Peyer's patch (tissue), 4 donors: ENCODE measurements around the gene SLC38A2. TPM values are rescaled to one million over a fixed set of nuclear protein-coding genes. Genes with fewer than 3 reads are reported as not detected.

Experiments used
- DNase-seq, 3 donors: peaks; one replicate each; pipeline ENCODE4 v3.0.0-alpha.2; 2017 to 2019
- H3K27ac ChIP-seq, 4 donors: fragments of 200-600 bp; sonication (generic); one replicate each; pipeline ENCODE4 v1.5.1; 2016 to 2019
- H3K27me3 ChIP-seq, 2 donors: fragments of 200-600 bp; sonication (generic); one replicate each; pipeline ENCODE4 v1.5.1; 2019
- H3K36me3 ChIP-seq, 3 donors: fragments of 200-600 bp; sonication (generic); one replicate each; pipeline ENCODE4 v1.5.1; 2016 to 2019
- H3K4me1 ChIP-seq, 4 donors: fragments of 200-600 bp; sonication (generic); one replicate each; pipeline ENCODE4 v1.5.1; 2016 to 2019
- H3K4me3 ChIP-seq, 4 donors: fragments of 200-600 bp; sonication (generic); 1 replicate in 3 of 4; 2 replicates in 1 of 4; pipeline ENCODE4 v1.5.1; 2016 to 2019; ENCODE audit warnings: mild to moderate bottlenecking in 1 of 4
- H3K9me3 ChIP-seq, 4 donors: fragments of 200-600 bp; sonication (generic); one replicate each; pipeline ENCODE4 v1.5.1; 2016 to 2019; ENCODE audit warnings: mild to moderate bottlenecking in 1 of 4
- POLR2A ChIP-seq, 2 donors: fragments of 450-650 bp; IDR thresholded peaks; one replicate each; pipeline ENCODE4 v1.5.1; 2017; ENCODE audit warnings: antibody characterized with exemption in 2 of 2, mild to moderate bottlenecking in 2 of 2, moderate library complexity in 2 of 2
- total RNA-seq, 4 donors: library from RNA; depleted of rRNA; stranded (reverse); fragments of >200 nt; gene quantifications; one replicate each; pipeline ENCODE4 v1.1.0, GENCODE V29; 2016
- TF ChIP-seq, protein P1 (sequence below), 6 experiments: fragments of 450-650 bp in 4 of 6; fragments of 200-600 bp in 2 of 6; sonication (generic) in 1 of 6; IDR thresholded peaks; one replicate each; pipeline ENCODE4 v1.5.1; 2017 to 2019; ENCODE audit warnings: antibody characterized with exemption in 6 of 6, mild to moderate bottlenecking in 3 of 6, moderate library complexity in 1 of 6

The SLC38A2 gene
- total RNA-seq, 4 donors from 2014 or later = 93.1 to 173 (median 134) TPM

DNA sequence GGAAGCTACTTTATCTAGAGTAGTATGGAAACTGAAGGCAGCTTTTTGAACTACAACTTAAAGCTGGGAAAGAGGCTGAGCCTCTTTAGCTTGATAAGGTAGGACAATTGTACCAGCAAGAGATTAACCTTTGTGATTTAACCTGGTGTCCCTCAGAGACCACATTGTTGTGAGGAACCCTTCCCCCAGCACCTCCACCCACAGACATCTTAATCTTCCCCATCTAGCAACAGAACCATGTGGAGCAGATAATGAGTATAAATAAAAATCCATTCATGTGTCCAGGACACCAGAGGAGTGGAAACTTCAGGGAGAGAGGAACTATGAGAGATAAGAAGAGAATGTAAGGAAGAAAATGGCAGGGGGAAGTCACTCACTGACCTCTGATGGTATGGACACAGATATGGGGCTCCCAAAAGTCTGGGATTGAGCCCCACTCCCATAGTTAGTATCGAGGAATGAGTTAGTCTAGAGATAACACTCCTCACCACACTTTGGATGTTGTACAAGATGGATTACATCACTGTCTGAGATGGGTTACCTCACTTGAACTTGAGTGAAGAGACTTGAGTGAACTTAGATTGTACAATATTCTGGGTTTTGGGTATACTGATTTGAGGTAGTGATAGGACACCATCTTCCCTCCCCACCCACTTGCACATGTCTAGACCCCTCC, 33.9 kb upstream of the SLC38A2 start:
- H3K36me3 ChIP-seq = no peaks in the 10 kb centered on the region
- H3K9me3 ChIP-seq = no peaks in the 10 kb centered on the region
- H3K4me1 ChIP-seq = peaks cover 0 to 19% (median 0%) of the 10 kb centered on the region in 4 donors
- DNase-seq = no peak
- no peaks in the 10 kb centered on the region for H3K27me3 ChIP-seq
- H3K27ac ChIP-seq = no peak overlapping the region
- H3K4me3 ChIP-seq = no peak overlapping the region
- TF ChIP-seq, protein P1, sequence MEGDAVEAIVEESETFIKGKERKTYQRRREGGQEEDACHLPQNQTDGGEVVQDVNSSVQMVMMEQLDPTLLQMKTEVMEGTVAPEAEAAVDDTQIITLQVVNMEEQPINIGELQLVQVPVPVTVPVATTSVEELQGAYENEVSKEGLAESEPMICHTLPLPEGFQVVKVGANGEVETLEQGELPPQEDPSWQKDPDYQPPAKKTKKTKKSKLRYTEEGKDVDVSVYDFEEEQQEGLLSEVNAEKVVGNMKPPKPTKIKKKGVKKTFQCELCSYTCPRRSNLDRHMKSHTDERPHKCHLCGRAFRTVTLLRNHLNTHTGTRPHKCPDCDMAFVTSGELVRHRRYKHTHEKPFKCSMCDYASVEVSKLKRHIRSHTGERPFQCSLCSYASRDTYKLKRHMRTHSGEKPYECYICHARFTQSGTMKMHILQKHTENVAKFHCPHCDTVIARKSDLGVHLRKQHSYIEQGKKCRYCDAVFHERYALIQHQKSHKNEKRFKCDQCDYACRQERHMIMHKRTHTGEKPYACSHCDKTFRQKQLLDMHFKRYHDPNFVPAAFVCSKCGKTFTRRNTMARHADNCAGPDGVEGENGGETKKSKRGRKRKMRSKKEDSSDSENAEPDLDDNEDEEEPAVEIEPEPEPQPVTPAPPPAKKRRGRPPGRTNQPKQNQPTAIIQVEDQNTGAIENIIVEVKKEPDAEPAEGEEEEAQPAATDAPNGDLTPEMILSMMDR (IDR thresholded peaks at IDR 0.05) = no peak

DNA sequence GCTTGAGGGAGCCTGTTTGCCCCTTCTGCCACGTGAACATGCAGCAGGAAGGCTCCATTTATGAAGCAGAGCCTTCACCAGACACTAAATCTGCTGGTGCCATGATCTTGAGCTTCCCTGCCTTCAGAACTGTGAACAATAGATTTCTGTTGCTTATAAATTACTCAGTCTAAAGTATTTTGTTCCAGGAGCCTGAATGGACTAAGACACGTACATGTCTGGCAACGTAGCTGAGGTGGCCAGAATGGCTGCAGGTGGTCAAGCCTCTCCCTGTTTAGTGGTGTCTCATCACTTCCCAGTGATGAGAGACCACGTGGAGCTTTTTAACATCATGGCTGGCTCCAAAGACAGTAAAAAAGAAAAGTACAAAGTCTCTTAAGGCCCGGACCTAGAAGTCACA, 32.2 kb upstream of the SLC38A2 start:
- Histone ChIP-seq H3K4me3 (no peak overlapping the region), H3K9me3 (no peaks in the 10 kb centered on the region), H3K27ac (no peak overlapping the region), H3K27me3 (no peaks in the 10 kb centered on the region), H3K4me1 (peaks cover 0 to 19% (median 0%) of the 10 kb centered on the region in 4 donors), H3K36me3 (no peaks in the 10 kb centered on the region)
- no peak for TF ChIP-seq POLR2A (IDR thresholded peaks at IDR 0.05)
- TF ChIP-seq, protein P1 (IDR thresholded peaks at IDR 0.05) = no peak
- DNase-seq = no peak

DNA sequence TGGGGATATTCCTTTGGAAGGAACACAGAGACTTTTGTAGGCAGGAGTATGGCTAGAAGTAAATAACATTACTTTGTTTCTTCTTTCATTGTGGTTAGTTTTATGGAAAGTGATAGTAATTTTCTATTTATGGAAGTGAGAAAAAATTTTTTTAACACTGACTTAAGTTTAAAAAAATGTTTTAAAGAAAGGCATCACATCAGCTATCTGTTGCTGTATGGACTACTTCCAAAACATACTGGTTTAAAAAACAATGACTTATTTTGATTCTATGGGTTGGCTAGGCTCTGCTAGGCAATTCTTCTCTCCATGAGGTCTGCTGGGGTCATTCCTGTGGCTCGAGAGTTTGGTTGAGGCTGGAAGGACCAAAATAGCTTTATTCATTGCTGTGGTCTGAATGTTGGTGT, 31.7 kb upstream of the SLC38A2 start:
- peaks cover 0 to 19% (median 0%) of the 10 kb centered on the region in 4 donors for H3K4me1 ChIP-seq

DNA sequence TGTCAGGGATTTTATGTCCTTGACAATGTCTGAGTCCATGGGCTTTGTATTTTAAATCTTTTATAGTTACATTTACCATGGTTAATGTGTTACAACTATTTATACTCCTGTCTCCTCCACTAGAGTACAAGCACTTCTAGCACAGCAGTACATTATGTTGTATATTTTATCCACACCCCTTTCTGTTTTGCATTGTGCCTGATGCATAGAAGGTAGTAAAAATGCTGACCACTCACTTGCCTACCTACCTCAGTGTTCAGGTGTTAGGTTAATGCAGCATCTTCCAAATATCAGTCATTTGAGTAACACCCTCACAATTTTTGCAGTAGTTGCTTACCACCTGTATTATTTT, 31.1 kb upstream of the SLC38A2 start:
- H3K4me1 ChIP-seq = peaks cover 0 to 19% (median 0%) of the 10 kb centered on the region in 4 donors
- H3K27ac ChIP-seq = peak overlapping the region in 1 of 4 donors; percentile 36
- H3K36me3 ChIP-seq = no peaks in the 10 kb centered on the region
- DNase-seq = no peak
- no peaks in the 10 kb centered on the region for H3K27me3 ChIP-seq
- TF ChIP-seq POLR2A (IDR thresholded peaks at IDR 0.05) = no peak
- TF ChIP-seq, protein P1 (IDR thresholded peaks at IDR 0.05) = no peak
- no peaks in the 10 kb centered on the region for H3K9me3 ChIP-seq
- no peak overlapping the region for H3K4me3 ChIP-seq

More for the DNA sequence above, 31.7 kb upstream of the SLC38A2 start:
- H3K4me3 ChIP-seq = no peak overlapping the region
- H3K36me3 ChIP-seq = no peaks in the 10 kb centered on the region
- DNase-seq = no peak
- H3K9me3 ChIP-seq = no peaks in the 10 kb centered on the region
- H3K27ac ChIP-seq = no peak overlapping the region
- H3K27me3 ChIP-seq = no peaks in the 10 kb centered on the region
- TF ChIP-seq POLR2A (IDR thresholded peaks at IDR 0.05) = no peak
- TF ChIP-seq, protein P1 (IDR thresholded peaks at IDR 0.05) = no peak

DNA sequence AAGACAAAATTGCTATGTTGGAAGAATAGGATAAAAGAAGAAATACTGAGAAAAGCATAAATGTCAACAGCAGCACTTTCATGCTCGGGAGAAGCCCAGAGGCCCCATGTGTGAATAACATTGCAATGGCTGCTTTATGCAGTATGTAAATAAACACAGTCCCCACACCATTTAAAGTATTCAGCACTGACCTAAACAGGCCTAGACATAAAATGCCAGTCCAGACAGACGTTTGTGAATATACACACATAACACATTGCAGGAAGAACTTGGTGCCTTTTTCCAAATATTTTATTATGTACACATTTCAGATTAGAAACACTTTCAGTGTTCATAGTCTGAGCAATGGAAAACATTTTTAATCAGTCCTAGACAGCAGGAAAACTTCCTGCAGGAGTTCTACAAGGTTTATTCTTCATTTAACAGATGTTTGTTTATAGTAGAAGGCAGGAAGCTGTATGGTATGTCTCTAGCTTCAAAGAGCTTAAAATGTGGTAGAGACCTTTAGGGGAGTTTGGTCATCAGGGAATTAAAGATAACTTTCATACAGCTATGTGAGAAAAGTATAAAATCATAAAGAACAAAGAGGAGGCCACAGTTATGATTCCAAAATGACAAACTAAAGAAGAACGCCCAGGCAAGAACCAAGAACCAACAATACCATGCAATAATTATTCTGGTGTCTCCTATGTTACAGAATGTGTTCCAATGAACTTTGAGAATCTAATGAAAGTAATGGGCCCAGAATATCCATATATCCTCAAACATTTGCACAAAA, 30.6 kb upstream of the SLC38A2 start:
- H3K27me3 ChIP-seq = no peaks in the 10 kb centered on the region
- H3K27ac ChIP-seq = peak overlapping the region in 1 of 4 donors; percentile 36
- H3K9me3 ChIP-seq = no peaks in the 10 kb centered on the region
- H3K36me3 ChIP-seq = no peaks in the 10 kb centered on the region
- peaks cover 0 to 19% (median 0%) of the 10 kb centered on the region in 4 donors for H3K4me1 ChIP-seq
- TF ChIP-seq POLR2A (IDR thresholded peaks at IDR 0.05) = no peak
- TF ChIP-seq, protein P1 (IDR thresholded peaks at IDR 0.05) = no peak
- no peak for DNase-seq
- H3K4me3 ChIP-seq = no peak overlapping the region
